ENCODE data around the gene CFAP43.

The CFAP43 gene

GRCh38 chr10:104128214-104128613 lies 104.0 kb downstream of the CFAP43 start:
- no peak for DNase-seq (ENCODE audit: low read depth)

GRCh38 chr10:104127411-104127810 lies 104.8 kb downstream of the CFAP43 start:
- DNase-seq (ENCODE audit: low read depth): no peak

GRCh38 chr10:104123397-104123796 lies 108.8 kb downstream of the CFAP43 start:
- DNase-seq (ENCODE audit: low read depth): no peak

- DNase-seq (ENCODE audit: low read depth): no peak
These were observed 109.7 kb downstream of the CFAP43 start for GRCh38 chr10:104122225-104123107.

- peak; percentile 96 for DNase-seq (ENCODE audit: low read depth)
These were observed 110.5 kb downstream of the CFAP43 start, which contains the start of gene SFR1 for GRCh38 chr10:104121485-104122224. TSS of gene SFR1 (plus strand) at chr10:104122171. CDS start at chr10:104122184, 13 bp downstream.

- DNase-seq (ENCODE audit: low read depth): peak; percentile 99
These were observed 111.2 kb downstream of the CFAP43 start for GRCh38 chr10:104120903-104121484.

- DNase-seq (ENCODE audit: low read depth): no peak
These were observed 111.7 kb downstream of the CFAP43 start for GRCh38 chr10:104120512-104120902.

- DNase-seq (ENCODE audit: low read depth): no peak
These were observed 112.2 kb downstream of the CFAP43 start for GRCh38 chr10:104119996-104120395.

- no peak for DNase-seq (ENCODE audit: low read depth)
These were observed 114.3 kb downstream of the CFAP43 start for GRCh38 chr10:104117839-104118323.

- no peak for DNase-seq (ENCODE audit: low read depth)
These were observed 118.7 kb downstream of the CFAP43 start for GRCh38 chr10:104113376-104113956.

GRCh38 chr10:104109908-104110662 lies 122.1 kb downstream of the CFAP43 start:
- DNase-seq (ENCODE audit: low read depth): peak; percentile 71

- no peak for DNase-seq (ENCODE audit: low read depth)
These were observed 127.2 kb downstream of the CFAP43 start for GRCh38 chr10:104104926-104105325.

- no peak for DNase-seq (ENCODE audit: low read depth)
These were observed 127.7 kb downstream of the CFAP43 start for GRCh38 chr10:104104418-104104817.

- DNase-seq (ENCODE audit: low read depth): no peak
These were observed 128.2 kb downstream of the CFAP43 start for GRCh38 chr10:104103956-104104355.

GRCh38 chr10:104101902-104102301 lies 130.3 kb downstream of the CFAP43 start:
- DNase-seq (ENCODE audit: low read depth): no peak

GRCh38 chr10:104100795-104101194 lies 131.4 kb downstream of the CFAP43 start:
- DNase-seq (ENCODE audit: low read depth): no peak

GRCh38 chr10:104099941-104100340 lies 132.2 kb downstream of the CFAP43 start:
- DNase-seq (ENCODE audit: low read depth): no peak

GRCh38 chr10:104099269-104099668 lies 132.9 kb downstream of the CFAP43 start:
- DNase-seq (ENCODE audit: low read depth): no peak

- no peak for DNase-seq (ENCODE audit: low read depth)
These were observed 133.7 kb downstream of the CFAP43 start for GRCh38 chr10:104098358-104098925.

GRCh38 chr10:104096692-104097091 lies 135.5 kb downstream of the CFAP43 start:
- no peak for DNase-seq (ENCODE audit: low read depth)

GRCh38 chr10:104092749-104093148 lies 139.4 kb downstream of the CFAP43 start:
- DNase-seq (ENCODE audit: low read depth): no peak

Measured in stromal cell of bone marrow (primary cell).